HUDEP-2 (cell line): ENCODE data around the gene ALPI.

Source experiments
- DNase-seq, 76 experiments: peaks; one replicate each; lab custom pipeline; 2025; ENCODE audit not compliant: unreplicated experiment in 76 of 76; lab: John Stamatoyannopoulos, UW

ALPI gene

DNA sequence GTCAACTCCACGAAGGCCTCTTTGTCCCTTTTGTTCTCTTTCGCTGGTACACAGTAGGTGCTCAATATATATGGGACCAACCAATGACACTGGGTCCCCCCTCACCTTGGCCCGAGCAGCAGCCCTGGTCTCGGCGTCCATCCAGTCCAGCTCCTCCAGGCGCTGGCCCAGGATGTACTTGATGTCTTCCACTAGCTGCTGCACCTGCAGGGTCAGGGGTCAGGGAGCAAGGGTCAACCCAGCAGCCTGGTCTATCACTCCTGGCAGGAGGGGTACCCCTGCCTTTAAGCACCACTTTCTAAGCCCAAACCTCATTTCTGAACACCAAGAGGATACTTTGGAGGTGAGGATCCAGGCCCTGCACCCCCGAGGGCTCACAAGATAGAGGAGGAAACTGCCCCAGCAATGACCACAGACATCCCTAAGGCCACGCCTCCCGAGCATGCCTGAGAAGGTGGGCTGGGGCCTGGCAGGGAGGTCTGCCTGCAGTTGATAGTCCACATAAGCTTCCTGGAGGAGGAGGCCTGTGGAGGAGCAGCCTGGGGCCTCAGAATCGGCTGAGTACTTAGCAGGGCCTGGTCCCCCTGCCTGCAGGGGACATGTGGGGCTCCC is 27.5 kb downstream of the ALPI start:
- no peak for DNase-seq

DNA sequence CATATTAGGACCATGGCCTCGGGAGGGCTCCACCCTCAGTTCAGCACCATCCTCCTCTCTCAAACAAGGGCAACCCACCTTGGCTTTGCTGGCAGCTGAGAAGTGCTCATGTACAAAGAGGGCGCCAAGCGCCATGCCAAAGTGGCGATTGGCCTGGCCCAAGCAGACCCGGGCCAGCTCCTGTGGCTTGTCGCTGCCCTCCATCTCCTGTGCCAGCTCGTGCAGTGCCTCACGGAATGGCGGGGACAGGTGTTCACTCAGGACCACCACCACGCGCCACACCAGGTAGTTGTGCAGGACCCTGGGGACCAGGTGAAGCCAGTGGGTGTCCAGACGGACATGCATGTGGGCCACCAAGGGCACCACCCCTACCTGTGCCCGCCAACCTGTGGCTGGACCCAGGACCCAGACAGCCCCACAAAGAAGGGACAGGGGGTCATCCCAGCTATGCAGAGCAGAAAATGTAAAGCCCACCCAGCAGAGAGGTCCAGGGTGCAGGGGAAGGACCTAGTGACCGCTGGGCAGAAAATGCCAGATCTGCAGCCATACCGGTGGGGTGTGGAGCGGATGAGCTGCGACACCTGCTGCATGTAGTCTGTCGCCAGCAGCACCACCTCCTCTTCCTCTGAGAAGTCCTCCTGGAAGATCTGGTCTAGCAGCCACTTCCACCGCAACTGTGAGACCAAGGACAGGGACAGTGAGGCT is 28.1 kb downstream of the ALPI start:
- no peak for DNase-seq

DNA sequence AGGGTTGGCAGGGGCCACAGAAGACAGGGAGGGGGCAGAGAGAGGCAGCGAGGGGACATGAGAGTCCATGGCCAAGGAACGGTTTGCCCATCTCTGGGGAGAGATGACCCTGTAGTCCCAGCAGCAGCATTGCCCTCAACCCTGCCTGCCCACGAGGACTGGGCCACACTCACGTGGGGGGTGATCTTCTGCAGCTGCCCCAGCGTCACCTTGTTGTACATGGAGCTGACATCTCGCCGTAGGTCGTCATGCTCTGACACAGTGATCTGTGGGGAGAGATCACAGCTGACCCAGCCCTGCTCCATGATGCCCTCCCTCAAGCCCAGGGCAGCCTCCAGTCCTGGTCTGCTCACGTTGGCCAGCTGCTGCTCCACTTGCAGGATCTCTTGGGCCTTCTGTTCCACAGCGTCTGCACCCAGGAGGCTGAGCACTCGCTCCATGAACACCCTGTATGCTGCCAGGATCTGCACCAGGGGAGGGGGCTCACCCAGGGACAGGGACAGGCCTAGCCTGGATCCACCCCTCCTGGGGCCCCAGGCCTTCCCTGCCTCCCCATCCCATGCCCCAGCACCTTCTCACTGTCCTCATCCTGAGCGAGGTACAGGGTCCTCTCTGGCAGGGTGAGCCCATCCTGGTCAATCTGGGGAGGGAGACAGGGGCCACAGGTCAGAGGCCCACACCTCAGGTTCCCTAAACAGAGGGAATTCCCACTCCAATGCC is 28.8 kb downstream of the ALPI start:
- DNase-seq, result no peak

DNA sequence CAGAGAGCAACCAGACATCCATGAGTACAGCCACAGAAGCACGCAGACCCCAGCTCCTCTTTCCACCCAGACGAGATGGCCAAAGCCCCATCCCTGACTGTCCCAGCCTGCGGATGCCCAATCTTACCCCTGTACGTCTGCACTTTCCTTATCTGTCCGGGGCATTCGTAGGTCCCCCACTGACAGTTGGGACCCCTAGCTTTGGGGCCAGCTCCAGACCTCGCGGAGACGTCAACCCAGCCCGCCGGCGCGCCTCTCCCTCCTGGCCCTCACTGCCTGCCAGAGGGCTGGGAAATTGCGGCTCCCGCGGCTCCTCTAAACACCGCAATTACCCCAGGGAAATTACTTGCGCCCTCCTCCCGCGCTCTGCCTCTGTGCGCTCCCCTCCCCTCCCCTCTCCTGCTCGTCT is 29.4 kb downstream of the ALPI start:
- DNase-seq, result no peak

DNA sequence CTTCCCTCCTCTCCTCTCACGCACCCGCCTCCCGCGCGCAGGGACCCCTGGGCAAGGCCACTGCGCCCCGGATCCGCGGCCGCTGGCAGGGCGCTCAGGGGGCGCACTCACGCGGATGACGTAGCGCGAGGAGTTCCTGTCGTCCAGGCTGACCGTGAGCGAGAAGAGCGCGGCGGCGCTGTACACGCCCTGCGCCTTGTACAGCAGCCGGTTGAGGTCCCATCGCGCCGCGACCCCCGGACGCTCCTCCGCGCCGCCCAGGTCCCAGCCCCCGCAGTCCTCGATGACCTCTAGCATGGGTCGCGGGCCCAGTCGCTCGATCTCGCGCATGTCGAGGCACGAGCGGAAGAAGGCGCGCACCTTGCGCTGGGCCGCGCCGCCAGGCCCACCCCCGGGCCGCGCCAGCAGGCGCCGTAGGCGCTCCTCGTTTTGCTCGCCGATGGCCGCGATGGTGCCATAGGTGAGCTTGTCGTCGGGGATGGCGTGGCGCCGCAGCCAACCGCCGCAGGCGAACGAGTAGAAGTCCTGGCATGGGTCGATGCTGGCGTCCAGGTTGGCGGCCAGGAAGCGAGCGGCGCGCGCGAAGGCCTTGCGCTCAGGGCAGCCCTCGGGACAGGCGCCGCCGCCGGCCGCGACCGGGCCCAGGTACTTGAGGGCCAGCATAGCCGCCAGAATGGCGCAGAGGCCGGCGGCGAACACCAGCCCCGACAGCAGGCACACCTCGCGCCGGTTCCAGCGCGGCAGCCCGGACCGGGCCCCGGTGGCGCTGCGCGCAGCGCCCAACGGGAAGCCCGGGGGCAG is 30.0 kb downstream of the ALPI start:
- no peak for DNase-seq

DNA sequence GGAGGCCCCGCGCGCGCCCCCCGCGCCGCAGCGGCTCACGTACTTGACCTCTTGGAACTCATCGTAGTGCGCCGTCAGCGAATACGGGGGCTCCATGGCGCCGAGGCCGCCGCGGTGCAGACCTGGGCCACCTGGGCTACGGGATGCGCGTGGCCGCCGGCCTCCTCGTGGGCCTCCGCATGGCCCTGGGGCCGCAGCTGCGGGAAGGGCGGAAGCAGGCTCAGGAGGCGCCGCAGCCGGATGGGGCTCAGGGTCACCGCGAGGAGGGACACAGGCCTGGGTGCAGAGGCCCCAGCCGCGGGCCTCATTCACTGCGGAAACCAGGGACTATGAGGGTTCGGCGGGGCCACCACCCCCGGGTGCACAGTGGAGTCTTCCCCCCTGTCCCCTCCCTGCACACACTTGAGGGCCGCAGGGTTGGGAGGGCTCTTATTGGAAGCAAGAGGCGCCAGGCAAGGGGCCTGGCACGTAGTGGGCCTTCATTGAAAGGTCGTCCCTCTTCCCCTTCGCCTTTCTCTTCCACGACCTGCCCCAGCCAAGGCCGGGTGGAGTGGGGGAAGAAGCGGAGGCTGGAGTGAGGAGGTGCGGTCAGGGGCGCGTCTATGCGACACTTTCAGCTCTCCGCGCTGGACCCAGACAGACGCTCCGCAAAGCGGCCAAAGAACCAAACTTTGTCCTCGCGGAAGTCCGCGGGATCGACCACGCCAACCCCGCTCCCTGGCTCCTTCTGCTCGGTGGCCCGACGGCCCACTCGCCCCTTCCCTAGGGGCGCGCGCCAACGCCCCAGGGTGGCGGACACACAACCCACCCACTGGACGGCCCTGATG is 30.8 kb downstream of the ALPI start:
- DNase-seq, result no peak

DNA sequence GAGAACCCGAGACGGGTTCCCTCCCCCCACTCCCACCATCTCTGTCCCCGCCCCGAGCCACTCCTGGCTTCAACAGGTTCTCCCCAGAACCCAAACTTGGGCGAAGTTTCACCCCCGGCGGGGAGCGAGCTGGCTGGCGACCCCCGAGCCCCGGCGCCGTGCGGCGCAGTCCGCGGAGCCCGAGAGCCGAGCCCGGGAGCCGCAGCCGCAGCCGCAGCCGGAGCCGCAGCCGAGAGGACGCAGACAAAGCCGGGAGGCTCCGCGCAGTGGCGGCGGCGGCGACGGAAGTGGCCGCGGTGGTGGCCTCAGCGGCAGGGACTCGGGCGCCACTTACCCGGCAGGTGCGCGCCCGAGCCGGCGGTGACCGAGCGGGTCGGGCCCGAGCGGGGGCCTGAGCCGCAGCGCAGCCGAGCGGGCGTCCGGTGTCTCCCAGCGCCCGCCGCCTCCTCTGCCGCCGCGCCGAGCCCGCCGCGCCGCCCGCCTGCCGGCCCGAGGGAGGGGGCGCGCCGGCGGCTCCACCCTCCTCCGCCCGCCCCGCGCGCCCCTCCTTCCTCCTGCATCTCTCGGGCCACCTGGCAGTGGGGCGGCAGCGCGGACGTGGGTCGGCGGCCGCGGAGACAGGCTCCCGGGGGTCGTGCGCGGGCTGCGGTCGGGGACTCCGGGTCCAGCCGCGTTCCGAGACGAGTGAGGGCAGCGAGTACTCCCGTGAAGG is 31.6 kb downstream of the ALPI start, which contains the start of gene ECEL1:
ECEL1 (minus strand) TSS at position 450 of the 712 bp plus-strand sequence. CDS start 1,181 bp downstream, outside the sequence.
- no peak for DNase-seq

DNA sequence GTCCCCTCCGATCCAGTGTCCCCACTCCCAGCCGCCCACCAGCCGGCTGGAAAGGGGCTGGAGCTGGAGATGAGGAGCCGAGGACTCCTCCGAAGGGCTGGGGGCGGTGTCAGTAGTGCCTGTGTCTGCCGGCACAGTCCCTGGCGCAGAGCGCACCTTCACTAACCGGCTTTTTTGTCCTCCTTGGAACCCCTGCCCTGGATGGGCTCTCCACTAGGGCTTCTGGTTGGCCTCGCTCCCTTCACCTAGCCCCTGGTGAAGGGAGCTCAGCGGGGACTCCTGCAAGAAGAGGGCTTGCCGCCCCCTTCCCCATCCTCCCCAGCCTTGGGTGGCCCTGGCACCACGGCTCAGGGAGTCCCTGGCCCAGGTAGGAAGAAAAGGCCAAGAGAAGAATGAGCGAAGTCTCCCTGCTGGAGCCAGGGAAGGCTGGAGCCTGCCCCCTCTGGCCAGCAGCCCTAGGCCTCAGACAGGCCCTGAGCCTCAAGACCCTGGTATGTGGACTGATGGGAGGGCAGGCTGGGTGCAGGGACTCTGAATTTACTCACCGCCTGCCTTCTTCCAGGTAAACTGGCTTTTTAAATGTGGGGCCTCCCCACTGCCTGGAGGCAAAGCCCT is 32.3 kb downstream of the ALPI start:
- DNase-seq, result no peak

DNA sequence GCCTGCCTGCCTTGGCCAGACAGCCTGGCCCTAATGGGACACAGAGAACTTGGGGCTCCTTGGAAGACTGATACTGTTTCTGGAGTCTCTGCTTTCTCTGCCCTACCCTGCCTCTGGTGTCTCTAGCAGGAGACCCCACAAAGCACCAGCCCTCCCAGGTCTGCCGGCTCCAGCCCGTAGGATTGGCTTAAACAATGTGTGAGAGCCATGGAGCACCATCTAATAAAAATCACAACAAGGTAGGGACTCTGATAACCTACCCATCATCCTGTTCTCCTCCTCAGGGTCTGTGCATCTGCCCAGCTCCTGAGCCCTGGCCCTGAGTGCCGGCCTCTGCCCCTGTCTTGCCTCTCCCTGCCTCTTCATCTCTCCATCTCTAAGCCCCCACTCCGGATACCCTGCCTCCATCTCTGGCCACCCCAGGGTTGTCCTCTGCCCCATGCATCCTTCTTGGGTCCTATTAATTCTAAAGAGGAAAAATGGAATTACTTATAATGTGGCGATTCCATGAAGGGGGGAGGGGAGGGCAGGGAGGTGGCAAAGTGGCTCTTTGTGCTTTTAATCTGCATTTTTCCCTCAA is 32.9 kb downstream of the ALPI start:
- DNase-seq, result no peak

DNA sequence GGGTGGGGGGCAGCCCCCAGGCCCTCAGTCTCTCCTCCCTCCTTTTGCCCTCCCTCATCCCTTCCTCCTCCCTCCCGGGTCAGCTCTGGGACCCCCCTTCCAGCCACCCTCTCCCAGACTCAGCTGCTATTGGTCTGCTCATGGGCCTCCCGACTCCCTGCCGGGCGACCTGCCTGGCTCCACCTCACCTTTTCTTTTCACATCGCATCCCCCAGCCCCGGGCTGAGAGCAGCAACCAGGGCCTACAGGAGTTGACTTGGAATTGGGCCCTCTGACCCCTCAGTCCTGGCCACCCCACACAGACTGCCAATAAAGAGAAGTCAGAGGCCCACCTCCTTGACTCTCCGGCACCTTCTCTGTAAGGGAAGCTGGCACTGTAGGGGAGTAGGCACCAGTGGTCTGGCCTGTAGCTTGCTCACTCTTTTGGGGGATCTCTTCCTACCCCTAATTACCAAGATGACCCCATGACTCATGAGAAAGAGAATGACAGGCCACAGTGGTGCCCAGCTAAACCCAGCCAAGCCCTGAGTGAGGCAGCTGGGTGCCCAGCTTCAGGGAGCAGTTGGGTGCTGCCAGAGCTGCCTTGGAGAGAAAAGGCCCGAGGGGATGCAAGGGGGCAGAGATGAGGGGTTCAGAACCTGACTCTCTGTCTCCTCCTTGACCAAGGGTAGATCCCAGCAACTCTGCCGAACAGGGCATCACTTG is 33.7 kb downstream of the ALPI start:
- no peak for DNase-seq

DNA sequence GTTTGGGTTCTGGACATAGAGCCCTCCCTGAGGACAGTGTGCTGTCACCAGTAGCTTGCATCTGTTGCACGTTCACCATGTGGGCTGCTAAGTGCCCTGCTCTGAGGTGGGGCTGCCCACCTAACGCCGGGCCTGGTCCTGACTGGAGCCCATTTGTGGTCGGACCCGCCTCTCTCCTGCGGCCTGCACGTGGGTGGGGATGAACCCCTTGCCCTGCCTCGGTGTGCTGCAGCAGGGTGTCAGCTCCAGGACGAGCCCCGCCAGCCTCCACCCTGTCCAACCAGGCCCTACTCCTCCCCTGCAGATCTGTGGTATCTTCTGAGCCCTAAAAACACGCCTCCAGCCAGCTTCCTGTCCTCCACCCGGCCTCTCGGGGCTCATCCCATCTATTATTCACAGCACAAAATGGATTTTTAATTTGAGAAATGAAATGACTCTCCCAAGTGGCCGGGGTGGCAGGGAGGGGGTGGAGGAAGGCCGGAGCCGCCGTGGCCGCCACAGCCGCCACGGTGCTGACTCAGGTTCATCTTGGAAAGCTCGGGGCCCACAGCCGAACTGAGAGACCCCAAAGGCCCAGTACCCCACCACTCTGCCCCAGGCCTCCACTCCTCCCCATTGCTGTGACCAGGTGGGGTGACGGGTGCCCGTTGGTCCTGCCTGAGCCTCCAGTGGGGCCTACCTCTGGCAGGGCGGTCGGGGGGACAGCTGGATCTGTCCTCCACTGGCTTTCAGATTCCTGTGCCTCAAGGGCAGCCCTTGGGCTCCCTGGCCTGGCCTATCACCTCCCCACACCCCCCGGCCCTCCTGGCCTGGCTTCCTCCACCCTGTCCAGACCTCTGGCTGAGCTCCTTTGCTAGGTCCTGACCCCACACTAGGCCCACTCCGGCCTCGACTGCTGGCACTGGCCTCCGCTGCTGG is 34.5 kb downstream of the ALPI start:
- no peak for DNase-seq

DNA sequence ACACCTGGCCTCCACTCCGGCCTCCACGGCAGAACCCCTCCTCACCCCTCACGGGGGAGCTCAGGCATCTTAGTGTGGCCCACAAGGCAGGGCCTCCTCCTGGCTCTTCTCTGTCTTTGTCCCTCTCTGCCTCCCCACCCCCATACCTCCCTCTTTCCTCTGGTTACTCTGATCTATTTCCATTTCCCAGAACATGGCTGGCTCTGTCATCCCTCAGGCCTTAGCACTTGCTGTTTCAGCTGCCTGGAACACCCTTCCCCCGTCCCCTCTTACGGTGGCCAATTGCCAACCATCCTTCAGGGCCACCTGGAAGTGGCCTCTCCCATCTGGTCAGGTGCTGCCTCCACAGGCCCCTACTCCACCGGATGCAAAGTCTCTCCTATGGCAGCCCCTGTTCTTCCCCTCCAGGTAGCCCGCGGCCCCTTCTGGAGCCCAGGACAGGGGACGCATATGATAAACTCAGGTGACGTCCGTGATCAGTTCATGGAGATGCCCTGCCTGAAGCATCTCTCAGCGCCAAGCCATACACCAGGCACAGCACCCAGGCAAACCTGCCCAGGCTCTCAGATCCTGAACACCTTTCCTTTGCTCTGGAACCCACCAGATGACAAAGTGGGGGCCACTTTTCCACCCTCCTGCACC is 35.3 kb downstream of the ALPI start:
- no peak for DNase-seq

DNA sequence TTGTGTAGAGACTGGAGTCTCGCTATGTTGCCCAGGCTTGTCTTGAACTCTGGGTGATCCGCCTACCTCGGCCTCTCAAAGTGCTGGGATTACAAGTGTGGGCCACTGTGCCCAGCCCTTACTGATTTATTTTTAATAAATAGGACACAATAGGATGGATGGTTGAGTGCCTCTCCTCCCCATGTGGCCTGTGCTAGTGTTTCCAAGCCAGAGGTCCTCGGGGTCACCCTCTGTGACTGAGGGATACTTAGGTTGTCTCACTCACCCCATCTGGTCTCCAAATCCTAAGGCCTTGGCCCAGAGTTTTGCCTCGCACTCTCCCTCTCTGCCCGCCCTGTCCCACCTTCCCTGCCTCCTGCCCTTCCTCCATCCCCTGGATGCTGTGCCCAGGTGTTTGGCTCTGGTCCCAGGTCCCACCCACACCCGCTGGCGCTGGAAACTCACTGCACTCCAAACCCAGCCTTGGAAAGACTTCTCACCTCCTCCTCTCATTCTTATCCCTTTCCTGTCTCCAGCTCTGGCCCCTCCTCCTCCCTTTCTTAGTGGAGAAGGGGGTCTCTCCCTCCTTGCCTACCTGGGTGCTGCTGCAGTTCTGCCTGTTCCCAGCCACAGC is 36.4 kb downstream of the ALPI start:
- DNase-seq, result no peak

DNA sequence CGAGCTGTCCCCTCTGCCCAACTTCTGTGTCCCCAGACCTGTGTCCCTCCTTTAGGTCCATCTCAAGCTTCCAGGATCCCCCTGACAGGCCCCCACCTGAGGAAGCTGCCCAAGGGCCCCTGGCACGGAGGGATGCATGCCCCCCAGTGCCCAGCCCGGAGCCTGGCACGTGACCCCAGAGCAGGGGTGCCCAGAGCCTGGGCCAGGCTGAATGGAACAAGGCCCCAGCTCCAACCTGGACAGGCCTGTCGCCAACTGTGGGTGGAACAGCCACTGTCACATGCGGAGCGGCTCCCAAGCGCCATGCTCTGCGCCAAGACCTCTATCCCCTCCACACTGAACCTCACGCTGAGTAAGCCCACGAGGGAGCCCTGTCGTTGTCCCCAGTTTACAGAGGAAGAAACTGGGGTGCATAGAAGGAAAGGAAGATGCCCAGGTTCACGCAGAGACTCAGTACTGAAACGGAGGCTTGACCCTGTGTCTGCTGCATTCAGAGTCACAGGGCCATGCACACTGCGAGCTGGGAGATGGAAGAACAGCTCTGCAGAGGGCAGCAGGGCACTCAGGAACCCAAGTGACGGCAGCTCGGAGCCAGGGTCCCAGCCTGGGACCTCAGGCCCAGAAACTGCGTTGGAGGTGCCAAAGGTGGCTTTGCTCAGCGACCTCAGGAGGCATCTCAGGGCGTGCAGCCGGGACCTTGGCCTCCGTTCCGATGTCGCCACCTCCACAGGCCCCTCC is 37.2 kb downstream of the ALPI start:
- no peak for DNase-seq

DNA sequence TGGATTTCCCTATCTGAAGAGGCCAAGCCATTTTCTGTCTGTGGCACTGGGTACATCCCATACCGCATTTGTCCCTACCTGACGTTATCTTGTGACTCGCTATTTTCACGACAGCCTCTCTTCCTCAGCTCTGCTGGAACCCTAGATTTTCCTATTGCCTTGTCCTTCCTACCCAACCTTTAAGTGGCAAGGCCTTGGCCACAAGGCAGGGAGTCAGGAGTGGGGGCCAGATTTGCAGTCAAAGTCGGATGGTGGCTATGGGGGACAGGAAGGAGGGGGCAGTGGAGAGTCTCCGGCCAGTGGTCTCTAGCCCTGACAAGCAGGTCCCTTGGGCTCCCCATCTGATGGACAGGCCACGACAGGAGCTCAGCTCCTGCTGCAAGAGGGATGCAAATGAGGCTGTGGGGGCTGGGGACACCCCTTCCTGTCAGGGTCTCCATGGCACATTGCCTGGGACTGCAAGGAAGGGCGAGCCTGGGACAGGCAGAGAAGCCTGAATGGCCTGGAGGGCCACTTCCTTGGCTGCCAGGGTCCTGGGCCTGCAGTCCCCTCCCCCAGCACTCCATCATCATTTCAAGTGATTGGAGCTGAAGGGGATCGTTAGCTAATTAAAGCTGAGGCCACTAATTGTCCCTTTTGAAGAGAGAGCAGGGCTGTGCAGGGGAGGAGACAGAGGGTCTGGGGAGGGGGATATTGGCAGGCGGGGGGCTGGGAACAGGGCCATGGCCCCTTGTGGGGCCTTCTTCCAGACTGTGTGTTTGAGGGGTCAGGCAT is 37.9 kb downstream of the ALPI start:
- DNase-seq, result no peak
